Activated CD4-positive, alpha-beta T cell treated with anti-CD3 and anti-CD28 coated beads for 4 hours (primary cell): ENCODE results near the gene KCNK5.
A peak's percentile ranks its signal among the peaks of the same experiment; 100 is the strongest.

Source experiments
- DNase-seq, 2 donors: peaks; one replicate each; pipeline ENCODE4 v3.0.0-alpha.2; 2020

The KCNK5 gene, protein sequence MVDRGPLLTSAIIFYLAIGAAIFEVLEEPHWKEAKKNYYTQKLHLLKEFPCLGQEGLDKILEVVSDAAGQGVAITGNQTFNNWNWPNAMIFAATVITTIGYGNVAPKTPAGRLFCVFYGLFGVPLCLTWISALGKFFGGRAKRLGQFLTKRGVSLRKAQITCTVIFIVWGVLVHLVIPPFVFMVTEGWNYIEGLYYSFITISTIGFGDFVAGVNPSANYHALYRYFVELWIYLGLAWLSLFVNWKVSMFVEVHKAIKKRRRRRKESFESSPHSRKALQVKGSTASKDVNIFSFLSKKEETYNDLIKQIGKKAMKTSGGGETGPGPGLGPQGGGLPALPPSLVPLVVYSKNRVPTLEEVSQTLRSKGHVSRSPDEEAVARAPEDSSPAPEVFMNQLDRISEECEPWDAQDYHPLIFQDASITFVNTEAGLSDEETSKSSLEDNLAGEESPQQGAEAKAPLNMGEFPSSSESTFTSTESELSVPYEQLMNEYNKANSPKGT

DNA sequence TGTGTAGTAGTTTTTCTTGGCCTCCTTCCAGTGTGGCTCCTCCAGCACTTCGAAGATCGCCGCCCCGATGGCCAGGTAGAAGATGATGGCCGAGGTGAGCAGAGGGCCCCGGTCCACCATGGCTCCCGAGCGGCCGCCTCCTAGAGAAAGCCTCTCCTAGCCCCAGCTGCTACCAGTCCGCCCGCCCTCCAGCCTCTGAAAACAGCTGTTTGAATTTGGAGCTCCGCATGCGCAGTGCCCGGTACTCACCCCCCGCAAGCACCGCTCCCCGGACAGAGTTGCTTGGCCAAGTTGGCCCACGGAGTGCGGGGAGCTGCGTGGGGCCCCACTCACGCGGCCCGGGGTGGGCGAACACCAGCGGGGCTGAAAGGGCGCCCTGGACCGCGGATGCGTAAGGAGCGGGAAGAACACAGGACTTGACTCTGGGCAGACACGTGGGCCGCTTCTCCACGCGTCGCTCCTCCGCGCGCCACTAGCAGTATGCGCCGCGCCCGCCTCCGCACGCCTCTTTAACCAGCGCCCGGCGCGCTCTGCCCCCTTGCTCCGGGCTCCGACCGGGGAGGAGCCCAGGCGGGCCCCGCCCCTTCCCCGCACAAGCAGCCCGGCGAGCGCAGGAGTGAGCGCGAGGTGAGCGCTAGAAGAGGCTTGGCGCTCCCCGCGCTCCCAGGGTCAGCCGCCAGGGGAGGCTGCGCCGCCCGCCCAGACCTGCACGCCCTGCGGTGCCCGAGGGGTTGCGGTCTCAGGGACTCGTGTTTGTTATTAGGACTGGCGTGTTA lies at the start of gene KCNK5:
TSS of gene KCNK5 (minus strand) at position 484 of the 776 bp plus-strand sequence. CDS start at position 120, 364 bp downstream.
- peak; percentile 68 to 85 for DNase-seq

DNA sequence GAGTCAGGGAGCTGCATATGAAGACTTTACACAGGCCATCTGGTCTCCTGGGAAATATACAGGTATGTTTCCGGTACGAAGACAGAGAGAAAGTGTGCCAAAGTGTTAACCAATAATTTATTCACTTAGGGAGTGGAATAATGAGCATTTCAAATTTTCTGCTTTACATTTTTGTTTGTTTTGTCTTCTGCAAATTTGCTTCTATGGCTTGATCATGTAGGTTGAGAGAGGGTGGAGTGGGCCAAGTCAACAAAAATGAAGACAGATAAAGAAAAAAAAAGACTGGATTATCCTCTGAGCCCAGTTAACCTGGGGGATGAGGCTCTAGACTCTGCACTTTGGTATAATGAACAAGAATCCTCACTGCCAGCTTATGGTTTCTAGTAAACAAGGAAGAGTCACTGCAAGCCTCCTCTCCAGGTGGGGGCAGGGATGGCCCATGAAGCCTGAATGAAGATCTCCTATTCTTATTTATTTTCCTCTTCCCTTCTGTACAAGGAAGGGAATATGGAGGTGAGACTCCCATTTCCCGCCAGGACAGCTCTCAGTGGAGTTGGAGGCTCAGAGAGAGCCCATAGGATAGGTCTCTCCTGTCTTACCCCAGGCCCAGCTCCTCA lies 47.2 kb upstream of the KCNK5 start:
- no peak for DNase-seq

DNA sequence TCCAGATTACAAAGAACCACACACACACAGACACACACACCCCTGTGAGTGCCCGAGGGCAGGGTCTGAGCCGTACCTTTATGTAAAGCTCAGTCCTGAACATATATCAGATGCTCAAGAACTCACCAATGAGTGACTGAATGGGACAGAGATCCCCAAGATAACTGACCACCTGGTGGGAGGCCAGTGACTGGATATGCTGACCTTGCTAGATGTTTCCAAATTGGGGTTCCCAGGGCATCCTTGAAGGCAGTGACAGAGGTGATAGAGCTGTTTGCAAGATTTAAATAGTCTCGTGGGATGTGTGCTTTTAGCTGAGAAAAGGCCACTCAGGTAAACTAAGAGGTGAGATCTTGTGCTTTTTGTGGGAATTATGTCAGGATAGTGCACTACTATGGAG lies 45.6 kb upstream of the KCNK5 start:
- no peak for DNase-seq

DNA sequence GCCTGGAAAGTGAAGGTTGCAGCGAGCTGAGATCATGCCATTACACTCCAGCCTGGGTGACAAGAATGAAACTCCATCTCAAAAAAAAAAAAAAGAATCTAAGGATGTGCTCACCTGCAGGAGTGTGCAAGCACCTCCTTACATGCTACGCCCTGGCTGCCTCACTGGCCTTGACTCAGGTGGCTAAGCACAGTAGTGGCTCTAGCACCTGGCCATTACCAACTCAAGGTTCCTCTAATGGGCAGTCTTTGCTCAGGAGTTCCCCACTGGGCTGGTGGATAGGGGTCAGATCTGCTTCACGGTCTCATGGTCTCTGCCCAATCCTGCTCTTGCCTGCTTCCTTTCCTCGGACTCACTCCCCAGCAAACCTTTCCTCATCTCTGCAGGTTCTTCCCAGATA lies 45.2 kb upstream of the KCNK5 start:
- DNase-seq, result no peak

DNA sequence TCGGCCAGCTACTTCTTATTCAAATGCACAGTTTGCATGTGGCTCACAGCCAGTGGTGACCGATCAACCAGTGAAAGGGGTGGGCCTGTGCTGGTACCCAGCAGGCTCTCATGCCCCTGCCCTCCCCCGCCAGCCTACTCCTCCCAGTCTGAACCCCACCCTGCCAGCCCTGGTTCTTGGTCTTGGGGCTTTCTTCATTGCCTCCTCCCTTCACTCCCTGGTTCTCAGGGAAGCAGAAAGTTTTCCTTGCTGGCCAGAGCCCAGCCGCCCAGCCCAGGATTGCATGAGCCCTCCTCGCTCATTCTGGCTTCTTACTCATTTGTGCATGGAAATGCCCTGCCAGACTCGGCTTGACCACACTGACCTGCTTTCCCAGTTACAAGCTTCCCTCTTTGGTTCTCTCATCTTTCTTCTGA lies 44.1 kb upstream of the KCNK5 start:
- DNase-seq, result no peak

DNA sequence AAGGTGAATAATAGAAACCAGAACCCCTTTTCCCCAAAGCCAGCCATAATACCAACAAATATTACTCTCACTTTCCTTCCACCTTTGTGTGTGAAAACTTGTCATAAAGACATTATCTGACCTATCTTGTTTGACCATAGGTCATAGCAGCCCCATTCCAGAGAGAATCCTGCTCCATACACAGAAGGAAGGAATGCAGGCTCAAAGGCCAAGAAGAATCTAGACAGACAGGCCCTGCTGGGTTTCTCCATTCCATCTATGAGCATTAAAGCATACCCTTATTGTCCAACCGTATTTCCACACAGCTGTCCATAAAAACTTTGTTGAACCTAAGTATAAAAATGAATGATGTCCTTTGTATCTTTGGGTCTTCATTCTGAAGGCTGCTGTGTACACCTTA lies 40.7 kb upstream of the KCNK5 start:
- DNase-seq, result no peak

DNA sequence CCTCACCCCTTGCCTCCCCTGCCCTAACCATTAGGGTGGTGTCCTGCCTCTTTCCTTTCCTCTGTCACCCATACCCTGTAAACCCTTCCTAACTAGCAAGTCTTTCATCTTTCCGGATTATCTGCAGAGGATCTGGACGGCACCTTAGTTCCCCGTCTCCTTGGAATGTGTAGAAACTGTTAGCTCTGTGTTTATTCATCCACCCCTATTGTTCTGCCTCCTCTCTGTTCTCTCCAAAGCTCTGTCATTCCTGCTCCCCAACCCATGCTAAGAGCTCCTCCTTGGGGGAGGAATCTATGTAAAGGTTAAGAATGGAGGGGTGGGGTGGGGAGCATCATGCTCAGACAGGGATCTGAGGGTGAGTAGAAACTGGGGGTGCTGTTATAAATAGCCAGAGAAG lies 39.4 kb upstream of the KCNK5 start:
- no peak for DNase-seq

DNA sequence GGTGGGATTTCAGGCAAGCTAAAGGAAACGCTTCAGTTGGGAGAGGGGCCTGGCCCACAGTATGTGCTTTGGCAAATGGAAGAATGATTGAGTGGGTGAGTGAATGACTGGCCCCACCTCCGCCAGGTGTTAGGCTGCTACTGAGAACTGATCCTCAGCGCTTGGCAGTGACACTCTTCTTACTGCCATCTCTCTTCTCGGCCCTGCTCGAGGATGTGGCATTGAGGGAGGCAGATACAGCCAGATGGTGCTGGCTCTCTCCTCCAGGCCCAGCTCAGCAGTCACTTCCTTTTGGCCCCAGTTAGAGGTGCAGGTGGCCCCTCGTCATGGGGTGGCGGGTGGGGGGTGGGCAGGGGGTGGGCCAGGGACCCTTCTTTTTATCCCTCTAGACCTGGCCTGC lies 38.9 kb upstream of the KCNK5 start:
- no peak for DNase-seq

DNA sequence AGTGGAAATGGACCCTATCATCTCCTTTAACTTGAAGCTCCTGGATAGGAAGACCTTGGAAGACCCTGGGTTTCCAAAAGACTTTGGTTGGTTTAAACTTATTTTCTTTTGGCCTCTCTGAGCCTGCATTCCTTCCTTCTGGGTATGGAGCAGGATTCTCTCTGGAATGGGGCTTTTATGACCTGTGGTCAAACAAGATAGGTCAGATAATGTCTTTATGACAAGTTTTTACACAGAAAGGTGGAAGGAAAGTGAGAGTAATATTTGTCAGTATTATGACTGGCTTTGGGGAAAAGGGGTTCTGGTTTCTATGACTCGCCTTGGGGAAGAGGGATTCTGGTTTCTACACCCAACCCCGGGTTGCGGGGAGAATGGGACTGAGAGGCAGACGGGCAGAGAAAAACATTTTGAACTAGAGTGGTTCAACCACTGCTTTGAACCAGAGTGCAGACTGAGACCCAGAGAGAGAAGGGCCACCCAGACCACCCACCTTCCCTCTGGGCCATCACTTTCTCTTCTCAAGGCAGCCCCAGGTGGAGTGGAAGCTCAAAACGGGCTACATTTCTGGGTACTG lies 37.6 kb upstream of the KCNK5 start:
- DNase-seq, result no peak

DNA sequence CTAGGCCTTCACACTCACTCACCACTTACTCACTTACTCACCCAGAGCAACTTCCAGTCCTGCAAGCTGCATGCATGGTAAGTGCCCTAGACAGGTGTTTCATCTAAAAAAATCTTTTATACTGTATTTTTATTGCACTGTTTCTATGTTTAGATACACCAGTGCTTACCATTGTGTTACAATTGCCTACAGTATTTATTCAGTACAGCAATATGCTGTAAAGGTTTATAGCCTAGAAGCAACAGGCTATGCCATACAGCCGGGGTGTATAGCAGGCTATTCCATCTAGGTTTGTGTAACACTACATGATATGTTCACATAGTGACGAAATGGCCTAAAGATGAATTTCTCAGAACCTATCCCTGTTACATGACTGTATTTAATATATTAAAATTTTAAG lies 37.1 kb upstream of the KCNK5 start:
- no peak for DNase-seq

DNA sequence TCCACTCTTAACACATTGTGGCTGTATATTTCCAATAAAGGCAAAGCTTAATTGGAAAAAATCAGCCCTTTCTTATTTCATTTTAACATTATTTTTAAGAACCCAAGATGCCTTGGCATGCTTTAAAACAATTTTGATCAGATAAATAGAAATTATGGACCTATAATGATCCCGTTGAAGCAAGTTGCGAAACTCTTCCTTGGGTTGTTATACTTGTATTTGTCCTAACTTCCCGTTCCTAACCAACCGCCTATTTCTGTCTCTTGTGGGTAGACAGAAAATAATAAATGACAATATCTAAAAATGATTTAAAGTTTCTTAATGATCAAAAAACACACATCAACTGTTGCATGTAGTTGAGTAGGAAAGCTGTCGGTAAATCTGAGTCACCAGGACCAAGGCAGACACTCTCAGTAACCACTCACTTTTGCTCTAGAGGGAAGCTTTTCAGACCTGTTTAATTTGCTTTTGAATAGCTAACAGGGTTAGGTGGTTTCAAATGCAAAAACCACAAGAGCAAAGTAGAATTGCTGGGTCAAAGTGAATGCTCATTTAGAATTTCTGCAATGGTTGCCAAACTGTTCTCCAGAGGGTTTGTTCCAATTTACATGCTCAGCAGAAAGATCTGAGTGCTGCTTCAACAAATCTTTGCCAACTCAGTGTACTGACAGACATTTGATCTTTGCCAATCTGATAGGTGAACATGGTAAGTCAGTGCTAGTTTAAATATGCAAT lies 34.2 kb upstream of the KCNK5 start:
- no peak for DNase-seq

DNA sequence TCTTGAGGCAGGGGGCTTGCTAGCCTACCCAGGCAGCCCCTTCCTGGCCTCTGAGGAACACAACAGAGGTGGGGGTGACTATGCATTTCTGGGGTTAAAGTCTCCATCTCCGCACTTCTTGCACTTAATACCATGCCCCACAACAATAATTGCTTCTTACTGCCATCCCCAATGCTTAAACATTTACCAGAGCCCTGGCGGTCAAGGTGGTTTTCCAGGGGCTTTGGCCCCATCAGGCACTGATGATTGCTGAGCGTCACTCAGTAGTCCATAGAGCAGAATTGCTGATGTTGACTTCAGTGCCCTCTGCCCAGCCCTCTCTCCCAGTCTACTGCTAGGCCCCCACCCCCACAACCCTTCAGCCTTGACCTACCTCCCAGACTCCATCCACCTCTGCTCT lies 32.5 kb upstream of the KCNK5 start:
- no peak for DNase-seq

DNA sequence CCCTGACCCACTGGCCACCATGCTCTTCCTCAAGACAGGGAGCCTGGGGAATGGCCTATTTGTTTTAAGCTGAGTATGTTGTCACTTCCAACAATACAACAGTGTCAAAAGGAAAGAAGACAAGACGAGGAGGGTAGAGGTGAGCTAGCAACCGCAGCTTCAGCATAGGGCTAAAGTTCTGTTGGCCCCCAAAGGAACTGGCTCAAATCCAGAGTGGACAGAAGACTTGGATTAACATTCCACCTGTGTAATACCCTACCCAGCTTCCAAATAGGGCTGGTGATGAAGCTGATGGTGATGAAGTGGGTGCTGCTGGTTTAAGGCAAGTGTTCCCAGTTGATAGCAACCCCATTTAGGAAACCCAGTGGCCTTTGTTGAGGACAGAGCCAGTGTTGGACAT lies 31.7 kb upstream of the KCNK5 start:
- DNase-seq, result no peak

DNA sequence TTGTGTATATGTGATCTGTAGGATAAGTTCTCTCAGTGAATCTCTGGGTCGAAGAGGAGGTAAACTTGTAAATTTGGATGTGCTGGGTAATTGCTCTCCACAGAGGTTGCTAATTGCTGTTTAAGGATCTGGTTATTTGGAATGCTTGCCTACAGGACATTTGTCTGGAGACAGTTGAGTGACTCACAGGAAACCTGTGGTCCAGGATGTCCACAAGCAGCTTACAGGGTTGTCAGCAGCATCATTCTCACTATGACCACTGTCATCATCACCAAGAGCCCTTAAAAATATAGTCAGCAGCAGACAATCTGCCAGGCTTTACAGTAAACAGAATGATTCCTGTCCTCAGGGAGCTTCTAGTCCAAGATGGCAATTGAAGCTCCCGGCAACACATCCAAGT lies 31.2 kb upstream of the KCNK5 start:
- no peak for DNase-seq

DNA sequence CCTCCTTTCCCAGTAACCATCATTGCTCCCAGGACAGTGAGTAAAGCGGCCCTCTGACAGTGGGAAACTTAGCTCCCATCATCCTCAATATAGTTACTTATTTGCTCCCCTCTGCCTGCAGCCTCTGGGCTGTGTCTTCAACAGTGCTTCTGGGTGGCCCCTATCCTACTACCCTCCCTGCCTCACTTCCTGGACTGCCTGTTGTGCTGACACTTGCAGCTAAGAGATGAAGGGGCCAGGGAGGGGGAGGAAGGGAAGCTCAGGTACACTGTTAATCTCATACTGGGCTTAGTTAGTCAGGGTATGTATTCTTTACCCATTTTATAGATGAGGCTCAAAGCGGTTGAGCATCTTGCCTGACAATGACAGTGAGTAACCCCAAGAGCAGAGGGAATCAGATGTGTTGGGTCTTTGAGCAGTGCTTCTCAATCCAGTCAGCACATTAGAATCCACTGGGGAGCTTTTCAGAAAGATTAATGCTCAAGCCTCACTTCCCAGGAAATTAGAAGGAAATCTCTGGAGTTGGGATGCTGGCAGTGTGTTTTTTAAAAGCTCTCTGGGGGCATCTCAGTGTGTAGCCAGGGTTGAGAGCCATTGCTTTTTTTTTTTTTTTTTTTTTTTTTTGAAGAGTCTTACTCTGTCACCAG lies 27.1 kb upstream of the KCNK5 start:
- DNase-seq, result no peak

DNA sequence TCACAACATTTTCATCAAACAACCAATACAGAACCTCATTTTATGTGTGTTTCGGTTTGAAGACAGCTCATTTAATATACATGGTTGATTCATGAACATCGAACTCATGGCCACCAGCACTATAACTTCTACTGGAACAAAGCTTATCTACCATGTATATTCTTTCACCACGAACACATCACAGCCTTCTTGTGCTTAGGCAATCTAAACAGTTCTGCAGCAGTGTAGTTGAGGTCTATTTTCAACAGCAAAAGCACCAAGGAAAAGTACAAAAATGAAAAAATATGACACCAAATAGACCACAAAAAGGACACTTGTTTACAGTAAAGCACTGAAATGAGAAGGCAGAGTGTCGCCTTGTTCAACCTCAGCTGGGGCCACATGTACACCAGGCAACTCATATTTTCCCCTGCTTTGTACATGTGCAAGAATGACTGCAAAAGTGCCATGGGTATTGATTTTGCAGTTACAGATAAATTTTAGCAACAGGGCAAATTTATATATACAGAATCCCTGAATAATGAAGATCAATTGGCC lies 25.8 kb upstream of the KCNK5 start:
- no peak for DNase-seq

DNA sequence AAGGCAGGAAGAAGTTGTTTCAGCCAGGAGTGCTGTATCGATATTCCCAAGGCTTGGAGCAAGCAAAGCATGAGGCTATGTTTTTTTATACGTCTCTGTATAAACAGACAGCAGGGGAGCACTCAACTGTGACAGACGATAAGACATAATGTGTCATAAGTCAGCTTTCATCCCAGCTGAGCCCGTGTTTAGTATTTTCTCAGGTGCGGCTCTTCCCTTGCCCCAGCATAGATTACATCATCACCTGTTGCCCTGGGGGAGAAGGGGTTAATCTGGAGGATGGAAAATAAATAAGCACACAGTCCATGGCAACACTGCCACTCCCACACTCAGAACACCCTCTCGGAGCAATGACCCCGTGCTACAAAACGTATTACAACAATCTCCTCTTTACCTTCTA lies 22.1 kb upstream of the KCNK5 start:
- no peak for DNase-seq

DNA sequence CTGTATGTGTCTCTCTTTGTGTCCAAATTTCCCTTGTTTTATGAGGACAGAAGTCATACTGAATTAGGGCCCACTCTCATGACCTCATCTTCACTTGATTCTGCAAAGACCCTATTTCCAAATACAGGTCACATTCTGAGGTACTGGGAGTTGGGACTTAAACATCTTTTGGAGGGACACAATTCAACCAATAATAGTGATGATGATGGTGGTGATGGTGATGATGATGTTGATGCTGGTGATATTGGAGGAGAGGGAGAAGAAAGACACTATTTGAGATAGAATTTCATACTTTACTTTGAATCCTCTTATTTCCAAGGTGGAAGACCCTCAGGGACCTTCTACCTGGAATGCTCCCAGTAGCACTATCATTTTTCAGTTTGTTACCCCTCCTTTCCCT lies 21.2 kb upstream of the KCNK5 start:
- no peak for DNase-seq

DNA sequence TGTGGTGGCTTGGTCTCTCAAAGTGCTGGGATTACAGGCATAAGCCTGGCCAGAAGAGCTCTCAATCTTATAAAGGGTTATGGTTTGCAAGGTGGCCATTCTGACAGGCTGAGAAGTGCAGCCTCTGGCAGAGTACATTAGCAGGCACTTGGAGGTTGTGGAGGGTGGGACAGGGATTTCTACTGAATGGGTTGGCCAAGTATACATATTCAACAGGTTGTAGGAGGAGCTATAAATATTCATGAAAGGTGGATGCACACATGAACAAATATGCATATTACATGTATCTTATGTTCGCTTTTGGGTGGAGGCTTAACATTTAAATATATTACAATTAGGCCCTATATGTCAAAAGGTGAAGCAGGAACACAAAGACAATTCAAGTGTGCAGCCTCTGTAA lies 20.0 kb upstream of the KCNK5 start:
- DNase-seq, result no peak

DNA sequence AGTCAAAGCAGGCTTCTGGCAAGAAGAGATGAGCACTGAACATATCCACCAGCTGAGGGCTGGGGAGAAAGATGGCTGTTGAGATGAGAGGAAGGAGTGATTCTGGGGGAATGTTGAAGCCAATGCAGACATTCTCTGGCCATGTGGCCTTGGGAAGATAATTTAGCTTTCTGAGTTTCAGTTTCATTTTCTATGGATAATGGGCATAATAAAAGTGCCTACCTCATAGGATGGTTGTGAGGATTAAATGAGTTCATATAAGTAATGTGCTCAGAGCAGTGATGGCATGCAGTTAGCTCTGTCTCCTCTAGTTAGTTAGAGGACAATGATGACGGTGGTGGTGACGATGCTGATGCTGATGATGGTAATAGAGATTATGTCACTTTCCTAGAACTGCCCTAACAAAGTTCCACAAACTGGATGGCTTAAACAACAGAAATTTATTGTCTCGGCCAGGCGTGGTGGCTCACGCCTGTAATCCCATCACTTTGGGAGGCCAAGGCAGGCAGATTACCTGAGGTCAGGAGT lies 18.5 kb upstream of the KCNK5 start:
- DNase-seq, result no peak

DNA sequence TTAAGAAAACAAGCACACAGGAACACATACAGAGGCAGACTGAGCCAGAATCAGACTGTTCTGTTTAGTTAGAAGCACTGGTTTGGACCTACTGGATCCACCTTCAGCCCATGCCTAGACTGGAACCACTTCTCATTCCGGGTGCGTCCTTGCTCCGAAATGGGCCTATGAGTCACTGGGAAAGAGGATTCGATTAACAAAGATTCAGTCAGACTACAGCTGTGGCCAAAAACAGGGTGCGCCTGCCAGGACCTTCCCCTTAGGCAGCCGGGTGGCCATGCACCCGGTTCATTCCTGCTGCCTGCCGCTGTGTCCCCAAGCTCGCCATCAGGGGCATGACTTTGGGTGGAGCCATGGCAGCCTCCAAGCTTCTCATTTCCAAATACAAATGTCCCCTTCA lies 14.5 kb upstream of the KCNK5 start:
- no peak for DNase-seq
